Left ventricle myocardium inferior (tissue), 1 donor: ENCODE data around the gene CAPN5. TPM values are rescaled to one million over a fixed set of nuclear protein-coding genes. Genes with fewer than 3 reads are reported as not detected.

ENCODE experiments used
- DNase-seq: peaks from one replicate; pipeline ENCODE4 v3.0.0-alpha.2; 2020
- H3K27ac ChIP-seq: fragments of 200-600 bp; replicated peaks from 2 replicates; pipeline ENCODE4 v1.8.0; 2021
- H3K27me3 ChIP-seq: fragments of 200-600 bp; 2 replicates; pipeline ENCODE4 v1.8.0; 2021; ENCODE audit warnings: low read depth
- H3K36me3 ChIP-seq: fragments of 200-600 bp; 2 replicates; pipeline ENCODE4 v1.8.0; 2021
- H3K4me1 ChIP-seq: fragments of 200-600 bp; 2 replicates; pipeline ENCODE4 v1.8.0; 2021
- H3K4me3 ChIP-seq: fragments of 200-600 bp; 2 replicates; pipeline ENCODE4 v1.8.0; 2021; ENCODE audit warnings: mild to moderate bottlenecking, moderate library complexity
- H3K9me3 ChIP-seq: fragments of 200-600 bp; replicated peaks from 2 replicates; pipeline ENCODE4 v1.8.0; 2021
- CTCF ChIP-seq: fragments of 200-600 bp; IDR thresholded peaks from 2 replicates; pipeline ENCODE4 v1.8.0; 2021; ENCODE audit warnings: antibody characterized with exemption, mild to moderate bottlenecking, borderline replicate concordance
- intact Hi-C: fragments of 100-400 bp; cut with micrococcal nuclease; formaldehyde crosslinking; loops from one replicate; pipeline ENCODE4 v1.11.0; 2022
- total RNA-seq: library from RNA; stranded (reverse); fragmentation: NEBNext Ultra II Directional; extraction: Animal tissue kit (Norgen Biotek cat#: 25700); gene quantifications from one replicate; pipeline ENCODE4 v1.2.1, GENCODE V29; 2021
- donor health status: DM: no; HTN: yes; CAD: no; lungs with severe emphysema.

The CAPN5 gene
- total RNA-seq, 1 donor from 2014 or later = 2.3 TPM

GRCh38 chr11:77148963-77149715, 82.4 kb downstream of the CAPN5 start:
- TF ChIP-seq CTCF = no peak
- no peak overlapping the region for H3K4me3 ChIP-seq
- peaks cover 21% of the 10 kb centered on the region for H3K27me3 ChIP-seq
- H3K27ac ChIP-seq = no peak overlapping the region
- peaks cover 21% of the 10 kb centered on the region for H3K4me1 ChIP-seq
- H3K9me3 ChIP-seq = no peaks in the 10 kb centered on the region
- DNase-seq = no peak
- no peaks in the 10 kb centered on the region for H3K36me3 ChIP-seq
- intact Hi-C loops = no loop called here

GRCh38 chr11:77149716-77150392, 83.1 kb downstream of the CAPN5 start:
- TF ChIP-seq CTCF = no peak
- intact Hi-C loops = no loop called here
- DNase-seq = no peak
- Histone ChIP-seq H3K9me3 (no peaks in the 10 kb centered on the region), H3K36me3 (no peaks in the 10 kb centered on the region), H3K4me1 (peaks cover 28% of the 10 kb centered on the region), H3K27ac (no peak overlapping the region), H3K27me3 (peaks cover 21% of the 10 kb centered on the region), H3K4me3 (no peak overlapping the region)

GRCh38 chr11:77150836-77151235, 84.1 kb downstream of the CAPN5 start:
- H3K27ac ChIP-seq = no peak overlapping the region
- H3K4me3 ChIP-seq = no peak overlapping the region
- peaks cover 33% of the 10 kb centered on the region for H3K4me1 ChIP-seq
- H3K27me3 ChIP-seq = peaks cover 21% of the 10 kb centered on the region
- no peak for TF ChIP-seq CTCF
- H3K36me3 ChIP-seq = no peaks in the 10 kb centered on the region
- intact Hi-C loops = no loop called here
- H3K9me3 ChIP-seq = no peaks in the 10 kb centered on the region
- no peak for DNase-seq

GRCh38 chr11:77151804-77152509, 85.2 kb downstream of the CAPN5 start:
- no peak for TF ChIP-seq CTCF

GRCh38 chr11:77152846-77153245, 86.1 kb downstream of the CAPN5 start:
- Histone ChIP-seq H3K9me3 (no peaks in the 10 kb centered on the region), H3K4me3 (no peak overlapping the region), H3K27me3 (peaks cover 10% of the 10 kb centered on the region), H3K4me1 (peaks cover 29% of the 10 kb centered on the region), H3K36me3 (no peaks in the 10 kb centered on the region), H3K27ac (no peak overlapping the region)
- TF ChIP-seq CTCF = no peak
- intact Hi-C loops = no loop called here
- DNase-seq = no peak

More at GRCh38 chr11:77151804-77152509, 85.2 kb downstream of the CAPN5 start:
- H3K4me3 ChIP-seq = no peak overlapping the region
- no peak for DNase-seq
- peaks cover 19% of the 10 kb centered on the region for H3K27me3 ChIP-seq
- H3K4me1 ChIP-seq = peaks cover 33% of the 10 kb centered on the region
- intact Hi-C loops = no loop called here
- no peaks in the 10 kb centered on the region for H3K36me3 ChIP-seq
- H3K9me3 ChIP-seq = no peaks in the 10 kb centered on the region
- no peak overlapping the region for H3K27ac ChIP-seq
